ENCODE results near the gene LZTR1.
"Not testable (repeated sequence)": the region's sequence is repeated elsewhere in the genome, so short reads cannot be mapped to it uniquely, and the experiment has no call there.

The LZTR1 gene

DNA sequence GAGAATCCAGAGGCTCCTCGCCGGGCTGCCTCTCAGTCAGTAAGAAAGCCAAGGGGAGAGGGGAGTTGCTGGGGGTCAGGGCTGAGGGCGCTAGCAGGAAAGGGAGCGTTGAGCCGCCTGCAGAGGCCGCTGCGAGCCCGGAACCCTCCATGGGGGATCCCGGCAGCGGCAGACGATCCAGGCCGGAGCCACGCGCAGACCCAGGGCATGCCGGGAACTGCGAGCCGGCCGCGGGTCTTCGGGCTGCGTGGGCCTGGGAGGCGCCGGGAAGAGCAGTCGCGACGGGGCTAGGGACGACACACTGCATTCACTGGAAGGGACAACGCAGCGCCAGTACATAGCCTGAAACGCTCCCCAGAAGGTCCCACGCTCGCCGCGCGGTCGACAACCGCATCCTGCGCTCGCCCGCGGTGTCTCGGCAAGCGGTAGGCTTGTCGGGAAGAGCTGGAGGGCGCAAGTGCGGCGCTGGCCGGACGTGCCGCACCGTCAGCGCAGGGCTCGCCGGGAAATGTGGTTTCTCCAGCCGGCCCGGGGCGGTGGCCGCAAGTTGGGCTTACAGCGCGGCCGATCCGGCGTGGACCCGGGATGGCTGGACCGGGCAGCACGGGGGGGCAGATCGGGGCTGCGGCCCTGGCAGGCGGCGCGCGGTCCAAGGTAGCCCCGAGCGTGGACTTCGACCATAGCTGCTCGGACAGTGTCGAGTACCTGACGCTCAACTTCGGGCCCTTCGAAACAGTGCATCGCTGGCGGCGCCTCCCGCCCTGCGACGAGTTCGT is at the start of gene LZTR1:
TSS of gene LZTR1 (plus strand) at position 511 of the 776 bp plus-strand sequence. CDS start at position 586, 75 bp downstream.
- DNase-seq = peak; percentile 68 to 95 (median 91)
- intact Hi-C loops (cut with DNase I) = loop anchor here (1.0 to 5.0 kb wide), 2 partner anchors 19 to 65 kb away; partner anchors contain the start of gene CRKL

DNA sequence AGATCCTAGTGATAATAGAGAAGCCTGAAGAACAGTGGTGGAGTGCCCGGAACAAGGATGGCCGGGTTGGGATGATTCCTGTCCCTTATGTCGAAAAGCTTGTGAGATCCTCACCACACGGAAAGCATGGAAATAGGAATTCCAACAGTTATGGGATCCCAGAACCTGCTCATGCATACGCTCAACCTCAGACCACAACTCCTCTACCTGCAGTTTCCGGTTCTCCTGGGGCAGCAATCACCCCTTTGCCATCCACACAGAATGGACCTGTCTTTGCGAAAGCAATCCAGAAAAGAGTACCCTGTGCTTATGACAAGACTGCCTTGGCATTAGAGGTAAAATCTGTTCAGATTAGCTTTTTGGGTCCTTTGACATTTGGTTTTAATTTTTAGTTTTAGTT is 48.2 kb upstream of the LZTR1 start:
- no peak for DNase-seq
- intact Hi-C loops (cut with DNase I) = no loop called here

DNA sequence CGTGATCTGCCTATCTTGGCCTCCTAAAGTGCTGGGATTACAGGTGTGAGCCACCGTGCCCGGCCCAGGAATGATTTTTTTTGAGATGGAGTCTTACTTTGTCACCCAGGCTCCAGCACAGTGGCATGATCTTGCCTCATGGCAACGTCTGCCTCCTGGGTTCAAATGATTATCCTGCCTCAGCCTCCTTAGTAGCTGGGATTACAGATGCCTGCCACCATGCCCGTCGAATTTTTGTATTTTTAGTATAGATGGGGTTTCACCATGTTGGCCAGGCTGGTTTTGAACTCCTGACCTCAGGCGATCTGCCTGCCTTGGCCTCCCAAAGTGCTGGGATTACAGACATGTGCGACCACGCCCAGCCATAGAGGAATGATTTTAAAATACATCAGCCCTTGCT is 47.0 kb upstream of the LZTR1 start:
- intact Hi-C loops (cut with DNase I); DNase-seq: not testable (repeated sequence)

DNA sequence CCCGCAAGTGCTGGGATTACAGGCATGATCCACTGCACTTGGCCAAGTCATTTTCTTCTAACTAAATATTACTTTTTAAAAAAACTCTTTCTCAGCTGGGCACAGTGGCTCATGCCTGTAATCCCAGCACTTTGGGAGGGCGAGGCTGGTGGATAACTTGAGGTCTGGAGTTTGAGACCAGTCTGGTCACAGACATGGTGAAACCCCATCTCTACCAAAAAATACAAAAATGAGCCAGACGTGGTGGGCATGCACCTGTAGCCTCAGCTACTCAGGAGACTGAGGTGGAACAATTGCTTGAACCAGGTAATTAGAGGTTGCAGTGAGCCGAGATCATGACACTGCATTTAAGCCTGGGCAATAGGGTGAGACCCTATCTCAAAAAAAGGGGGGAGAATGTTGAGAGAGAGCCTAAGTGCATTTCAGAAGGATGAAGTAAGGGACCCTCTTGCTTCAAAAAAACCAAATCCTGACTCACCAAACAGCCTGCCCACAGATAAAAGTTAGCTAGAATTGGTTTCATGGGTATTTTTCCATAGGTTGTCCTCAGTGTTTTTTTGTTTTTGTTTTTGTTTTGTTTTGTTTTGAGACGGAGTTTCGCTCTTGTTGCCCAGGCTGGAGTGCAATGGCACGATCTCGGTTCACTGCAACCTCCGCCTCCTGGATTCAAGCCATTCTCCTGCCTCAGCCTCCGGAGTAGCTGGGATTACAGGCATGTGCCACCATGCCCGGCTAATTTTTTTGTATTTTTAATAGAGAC is 46.1 kb upstream of the LZTR1 start:
- intact Hi-C loops (cut with DNase I); DNase-seq: not testable (repeated sequence)

DNA sequence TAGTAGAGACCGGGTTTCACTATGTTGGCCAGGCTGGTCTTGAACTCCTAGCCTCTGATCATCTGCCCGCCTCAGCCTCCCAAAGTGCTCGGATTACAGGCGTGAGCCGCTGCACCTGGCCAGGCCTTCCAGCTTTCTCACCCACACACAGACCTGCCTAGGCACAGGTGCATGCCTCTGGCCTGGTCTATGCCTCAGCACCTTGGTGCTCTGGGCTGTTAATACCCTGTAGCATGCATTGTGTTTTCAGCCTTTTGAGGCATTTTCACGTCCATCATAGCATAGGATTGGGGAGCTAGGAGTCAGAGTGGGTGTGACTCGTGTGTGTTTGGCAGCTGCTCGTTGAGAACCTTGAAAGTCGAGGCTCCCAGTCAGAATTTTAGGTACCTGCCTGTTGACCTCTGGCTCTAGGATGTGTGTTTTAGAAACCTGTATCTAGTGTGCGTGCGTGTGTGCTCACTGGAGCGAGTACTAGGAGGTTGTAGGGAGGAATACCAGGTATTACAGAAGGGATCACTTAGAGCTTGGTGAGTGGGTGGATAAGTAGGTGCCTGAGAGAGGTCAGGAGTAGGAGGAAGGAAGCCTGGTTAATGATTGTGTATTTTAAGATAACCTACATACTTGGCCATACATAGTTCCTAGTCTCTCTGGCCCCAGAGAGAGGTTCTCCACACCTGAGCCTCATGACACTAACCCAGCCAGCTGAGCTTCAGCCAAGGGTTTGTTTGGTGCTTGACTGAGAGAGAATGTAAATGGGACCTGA is 44.9 kb upstream of the LZTR1 start:
- intact Hi-C loops (cut with DNase I) = no loop called here
- no peak for DNase-seq

DNA sequence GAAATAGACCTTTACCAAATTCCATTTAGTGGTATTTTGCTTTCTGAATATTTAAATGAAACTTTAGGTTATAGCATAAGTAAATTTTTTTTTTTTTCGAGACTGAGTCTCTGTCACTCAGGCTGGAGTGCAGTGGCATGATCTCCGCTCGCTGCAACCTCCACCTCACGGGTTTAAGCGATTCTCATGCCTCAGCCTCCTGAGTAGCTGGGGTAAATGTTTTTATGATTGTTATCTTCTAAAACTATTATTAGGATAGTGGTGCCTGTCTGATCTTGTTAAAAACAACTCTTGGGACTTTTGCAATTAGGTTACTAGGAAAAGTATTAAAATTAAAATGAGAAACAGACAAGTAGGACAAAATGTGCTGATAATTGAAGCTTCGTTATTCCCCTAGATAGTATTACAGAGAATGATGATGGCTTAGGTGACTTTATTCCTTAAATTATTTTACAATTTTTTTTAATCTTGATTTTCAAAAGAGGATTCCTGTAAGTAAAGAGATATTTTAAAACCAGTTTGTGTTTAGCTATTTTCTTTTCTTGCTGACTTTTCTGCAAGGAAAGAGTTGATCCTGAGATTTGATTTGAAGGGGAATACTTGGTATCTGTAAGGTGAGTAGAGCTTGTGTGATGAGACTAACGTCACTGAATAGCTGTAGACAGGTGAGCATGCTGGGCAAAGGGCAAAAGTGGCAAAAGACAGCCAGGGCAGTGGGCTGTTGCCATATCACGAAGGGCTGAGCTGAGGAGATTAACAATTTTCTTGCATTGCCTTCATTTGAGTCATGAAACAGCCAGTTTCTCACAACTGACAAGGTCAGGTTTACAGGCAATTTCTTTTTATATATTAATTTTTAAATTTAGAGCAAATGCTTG is 44.1 kb upstream of the LZTR1 start:
- intact Hi-C loops (cut with DNase I) = no loop called here
- DNase-seq = no peak

DNA sequence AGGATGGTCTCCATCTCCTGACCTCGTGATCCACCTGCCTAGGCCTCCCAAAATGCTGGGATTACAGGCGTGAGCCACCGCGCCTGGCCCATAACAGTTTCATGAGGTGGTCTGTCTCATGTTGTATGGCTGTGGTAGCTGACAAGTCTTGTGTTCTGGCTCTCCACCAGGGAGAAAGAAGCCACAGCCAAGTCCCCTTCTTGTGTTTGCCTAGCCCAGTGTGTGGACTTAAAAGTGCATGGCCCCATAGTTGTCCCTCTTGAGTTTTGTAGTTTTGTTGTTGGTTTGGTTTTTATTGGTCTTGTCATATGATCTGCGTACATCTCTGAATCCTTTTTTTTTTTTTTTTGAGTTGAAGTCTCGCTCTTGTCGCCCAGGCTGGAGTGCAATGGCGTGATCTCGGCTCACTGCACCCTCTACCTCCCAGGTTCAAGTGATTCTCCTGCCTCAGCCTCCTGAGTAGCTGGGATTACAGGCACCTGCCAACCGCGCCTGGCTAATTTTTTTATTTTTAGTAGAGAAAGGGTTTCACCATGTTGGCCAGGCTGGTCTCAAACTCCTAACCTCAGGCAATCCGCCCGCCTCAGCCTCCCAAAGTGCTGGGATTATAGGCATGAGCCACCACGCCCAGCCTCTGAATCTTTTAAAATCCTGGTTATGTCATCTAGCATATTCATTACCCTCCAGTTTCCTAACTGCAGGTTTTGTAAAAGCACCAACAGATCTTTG is 42.5 kb upstream of the LZTR1 start:
- DNase-seq; intact Hi-C loops (cut with DNase I): not testable (repeated sequence)

DNA sequence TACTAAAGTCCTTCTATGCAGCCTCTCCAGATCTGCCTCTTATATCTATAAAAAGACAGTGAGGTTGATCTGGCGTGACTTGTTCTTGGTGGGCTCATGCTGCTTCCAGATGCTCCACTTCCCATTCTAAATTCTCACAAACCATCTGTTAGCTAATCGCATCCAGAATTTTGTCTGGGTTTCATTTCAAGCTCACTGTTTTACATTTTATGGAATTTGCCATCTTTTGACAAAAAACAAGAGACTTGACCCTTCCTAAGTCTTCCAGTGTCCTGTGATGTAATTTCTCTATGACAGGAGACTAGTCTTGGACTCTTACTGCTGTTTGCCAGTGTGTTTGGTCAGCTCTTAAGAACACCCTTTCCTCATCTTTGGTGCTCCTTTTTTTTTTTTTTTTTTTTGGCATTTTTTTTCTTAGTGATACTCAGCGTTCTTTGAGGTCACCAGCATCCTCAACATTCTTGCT is 41.9 kb upstream of the LZTR1 start:
- no peak for DNase-seq
- intact Hi-C loops (cut with DNase I) = no loop called here

DNA sequence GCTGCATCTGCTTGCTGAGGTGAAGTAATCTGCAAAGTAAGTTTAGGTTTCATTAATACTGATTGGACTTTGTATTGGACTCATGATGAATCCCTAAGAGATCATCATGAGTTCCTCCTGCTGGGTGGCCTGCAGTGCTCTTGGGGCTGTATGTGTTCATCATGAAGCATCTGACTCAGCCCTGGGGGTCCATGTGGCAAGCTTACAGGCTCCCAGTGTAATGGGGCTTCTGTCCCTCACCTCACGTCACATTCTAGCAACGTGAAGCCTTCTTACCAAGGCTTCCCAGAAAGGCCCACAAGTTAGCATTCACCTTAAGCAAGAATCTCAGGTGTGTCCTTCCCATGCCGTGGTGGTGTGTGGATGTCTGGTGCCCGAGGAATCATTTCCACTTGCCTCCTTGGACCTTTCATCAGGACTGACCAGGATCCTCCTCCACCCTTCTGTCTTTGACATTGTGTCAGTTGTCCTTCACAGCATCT is 41.2 kb upstream of the LZTR1 start:
- no peak for DNase-seq
- intact Hi-C loops (cut with DNase I) = no loop called here

DNA sequence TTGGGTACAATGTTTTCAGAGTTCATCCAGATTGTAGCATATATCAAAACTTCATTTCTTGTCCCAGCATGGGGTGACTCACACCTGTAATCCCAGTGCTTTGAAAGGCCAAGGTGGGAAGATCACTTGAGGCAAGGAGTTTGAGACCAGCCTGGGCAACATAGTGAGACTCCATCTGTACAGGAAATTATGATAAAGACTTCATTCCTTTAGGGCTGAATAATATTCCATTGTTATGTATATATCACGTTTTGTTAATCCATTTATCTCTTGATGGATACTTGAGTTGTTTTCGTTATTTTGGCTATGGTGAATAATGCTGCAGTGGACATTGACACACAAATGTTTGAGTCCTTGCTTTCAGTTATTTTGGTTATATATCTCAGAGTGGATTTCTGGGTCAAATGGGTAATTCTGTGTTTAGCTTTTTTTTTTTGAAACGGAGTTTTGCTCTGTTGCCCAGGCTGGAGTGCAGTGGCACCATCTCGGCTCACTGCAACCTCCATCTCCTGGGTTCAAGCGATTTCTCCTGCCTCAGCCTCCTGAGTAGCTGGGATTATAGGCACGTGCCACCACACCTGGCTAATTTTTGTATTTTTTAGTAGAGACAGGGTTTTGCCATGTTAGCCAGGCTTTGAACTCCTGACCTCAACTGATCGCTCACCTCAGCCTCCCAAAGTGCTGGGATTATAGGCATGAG is 39.7 kb upstream of the LZTR1 start:
- intact Hi-C loops (cut with DNase I); DNase-seq: not testable (repeated sequence)

DNA sequence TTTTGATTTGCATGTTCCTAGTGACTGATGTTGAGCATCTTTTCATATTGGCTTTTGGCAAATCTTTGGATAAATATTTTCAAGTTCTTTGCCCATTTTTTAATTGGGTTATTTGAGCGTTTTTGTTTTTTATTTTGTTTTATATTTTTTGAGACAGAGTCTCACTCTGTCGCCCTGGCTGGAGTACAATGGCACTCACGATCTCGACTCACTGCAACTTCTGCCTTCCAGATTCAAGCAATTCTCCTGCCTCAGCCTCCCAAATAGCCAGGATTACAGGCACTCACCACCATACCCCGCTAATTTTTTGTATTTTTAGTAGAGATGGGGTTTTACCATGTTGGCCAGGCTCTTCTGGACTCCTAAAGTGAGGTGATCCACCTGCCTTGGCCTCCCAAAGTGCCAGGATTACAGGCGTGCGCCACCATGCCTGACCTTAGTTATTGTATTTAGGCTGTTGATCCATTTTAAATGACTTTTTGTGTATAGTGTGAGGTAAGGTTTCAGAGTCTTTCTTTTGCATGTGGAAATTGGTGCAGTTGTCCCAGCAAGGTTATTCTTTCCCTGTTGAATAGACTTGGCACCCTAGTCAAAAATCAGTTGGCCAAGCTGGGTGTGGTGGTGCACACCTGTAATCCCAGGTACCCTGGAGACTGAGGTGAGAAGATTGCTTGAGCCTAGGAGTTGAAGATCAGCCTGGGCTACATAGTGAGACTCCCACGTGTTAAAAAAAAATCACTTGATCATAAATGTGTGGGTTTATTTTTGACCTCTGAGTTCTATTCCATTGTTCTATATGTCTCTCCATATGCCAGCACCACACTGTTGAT is 38.8 kb upstream of the LZTR1 start:
- DNase-seq = no peak
- intact Hi-C loops (cut with DNase I) = no loop called here

DNA sequence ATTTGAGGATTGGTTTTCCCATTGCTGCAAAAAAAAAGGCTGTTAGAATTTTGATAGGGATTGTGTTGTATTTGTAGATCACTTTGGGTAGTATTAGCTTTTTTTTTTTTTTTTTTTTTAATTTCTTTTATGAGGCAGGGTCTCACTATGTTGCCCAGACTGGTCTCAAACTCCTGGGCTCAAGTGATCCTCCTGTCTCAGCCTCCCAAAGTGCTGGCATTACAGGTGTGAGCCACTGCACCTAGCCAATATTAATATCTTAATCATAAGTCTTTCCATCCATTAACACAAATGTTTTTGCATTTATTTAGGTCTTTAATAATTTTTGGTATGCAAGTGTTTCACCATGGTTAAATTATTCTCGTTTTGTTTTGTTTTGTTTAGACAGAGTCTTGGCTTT is 38.1 kb upstream of the LZTR1 start:
- intact Hi-C loops (cut with DNase I) = no loop called here
- no peak for DNase-seq

DNA sequence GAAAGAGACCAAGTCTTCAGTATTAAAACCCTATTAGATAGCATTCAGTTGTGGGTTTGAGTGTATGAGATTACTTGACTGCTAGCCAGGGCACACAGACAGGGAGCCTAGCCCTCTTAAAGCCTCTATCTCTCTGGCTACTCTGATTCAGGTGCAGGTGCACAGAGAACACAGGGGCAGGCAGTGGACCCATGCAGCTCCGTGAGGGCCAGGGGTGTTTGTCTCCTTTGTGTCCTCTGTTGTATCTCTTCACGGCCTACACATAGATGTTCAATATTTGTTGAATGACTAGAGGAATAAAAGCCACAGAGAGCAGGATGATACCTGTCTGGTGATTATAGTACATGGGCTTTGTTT is 36.5 kb upstream of the LZTR1 start:
- intact Hi-C loops (cut with DNase I) = no loop called here
- no peak for DNase-seq

DNA sequence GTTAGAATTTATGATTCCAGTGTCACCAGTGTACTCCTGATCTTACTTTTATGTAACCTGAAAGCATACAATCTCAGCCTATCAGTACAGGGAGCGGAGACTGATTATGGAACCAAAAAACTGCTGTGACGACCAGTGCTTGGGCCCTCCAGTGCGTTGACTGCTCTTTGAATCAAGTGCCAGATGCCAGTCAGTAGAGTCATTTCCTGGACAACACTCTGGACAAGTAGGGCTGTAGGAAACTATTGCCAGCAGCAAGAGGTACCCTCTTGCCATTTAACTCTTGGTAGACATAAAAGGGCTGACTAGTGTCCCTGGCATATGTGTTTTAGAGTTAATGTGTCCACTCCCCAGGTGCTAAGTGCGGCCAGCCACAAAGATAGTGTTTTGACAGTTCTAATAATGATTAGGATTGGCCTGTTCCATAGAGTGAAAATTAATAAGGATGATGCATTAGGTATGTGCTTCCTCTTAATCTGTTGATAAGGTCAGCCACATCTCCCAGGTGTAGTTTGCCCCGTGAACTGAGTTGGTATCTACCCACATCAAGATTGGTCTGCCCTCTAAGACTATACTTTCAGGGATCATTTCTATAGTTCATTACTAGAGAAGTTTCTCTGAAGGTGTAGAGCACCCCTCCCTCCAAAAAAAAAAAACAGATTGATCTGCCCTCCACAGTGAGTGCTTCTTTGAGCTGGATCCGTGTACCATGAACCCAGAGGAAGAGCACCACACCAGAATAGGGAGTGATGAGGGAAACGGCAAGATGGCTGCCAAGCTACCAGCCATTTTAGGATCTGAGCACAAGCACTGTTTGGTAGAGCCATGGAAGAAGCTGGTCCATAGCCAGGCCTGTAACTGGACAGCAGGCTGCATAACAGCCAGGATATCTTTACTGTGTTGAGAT is 35.8 kb upstream of the LZTR1 start:
- DNase-seq = no peak

DNA sequence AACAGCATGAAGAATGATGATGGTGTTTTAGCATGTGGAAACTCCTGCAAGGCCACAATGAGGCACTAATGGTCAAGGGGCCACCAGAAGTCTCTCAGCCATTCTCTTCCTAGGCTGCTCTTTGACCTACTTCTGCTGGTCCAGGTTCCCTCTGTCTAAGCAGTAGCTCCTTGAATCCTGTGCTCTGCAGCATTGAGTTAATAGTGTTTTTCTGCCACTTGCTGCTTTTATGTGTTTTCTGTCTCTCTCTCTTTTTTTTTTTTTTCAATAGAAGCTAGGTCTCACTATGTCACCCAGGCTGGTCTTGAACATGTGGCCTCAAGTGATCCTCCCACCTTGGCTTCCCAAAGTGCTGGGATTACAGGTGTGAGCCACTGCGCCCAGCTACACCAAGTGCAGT is 35.1 kb upstream of the LZTR1 start:
- intact Hi-C loops (cut with DNase I) = no loop called here
- no peak for DNase-seq

More for the DNA sequence above, 35.8 kb upstream of the LZTR1 start:
- intact Hi-C loops (cut with DNase I) = no loop called here
